ENCODE results near the gene SMC1B.
"Not testable (repeated sequence)": the region's sequence is repeated elsewhere in the genome, so short reads cannot be mapped to it uniquely, and the experiment has no call there.

The SMC1B gene

DNA sequence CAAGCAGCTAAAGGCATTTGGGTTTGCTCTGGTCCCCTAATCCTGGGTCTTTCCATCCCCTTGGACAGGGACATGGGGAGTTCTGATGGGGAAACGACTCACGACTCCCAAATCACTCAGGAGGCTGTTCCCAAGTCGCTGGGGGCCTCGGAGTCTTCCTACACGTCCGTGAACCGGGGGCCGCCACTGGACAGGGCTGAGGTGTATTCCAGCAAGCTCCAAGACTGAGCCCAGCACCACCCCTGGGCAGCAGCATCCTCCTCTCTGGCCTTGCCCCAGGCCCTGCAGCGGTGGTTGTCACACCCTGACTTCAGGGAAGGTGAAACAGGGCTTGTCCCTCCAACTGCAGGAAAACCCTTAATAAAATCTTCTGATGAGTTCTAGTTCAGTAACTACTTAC, 117.9 kb downstream of the SMC1B start:
- no peak for DNase-seq

DNA sequence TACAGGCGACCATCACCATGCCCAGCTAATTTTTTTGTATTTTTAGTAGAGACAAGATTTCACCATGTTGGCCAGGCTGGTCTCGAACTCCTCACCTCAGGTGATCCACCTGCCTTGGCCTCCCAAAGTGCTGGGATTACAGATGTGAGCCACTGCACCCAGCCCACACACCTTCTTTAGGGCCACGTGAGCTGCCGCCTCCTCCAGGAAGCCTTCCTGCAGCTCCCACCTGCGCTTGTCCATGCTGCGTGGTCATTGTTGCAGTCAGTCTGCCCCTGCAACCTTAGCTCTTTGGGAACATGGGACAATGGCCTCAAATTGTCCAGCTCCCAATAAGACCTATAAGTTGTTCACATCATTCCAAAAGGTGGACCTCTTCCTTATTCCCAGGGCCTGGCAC, 118.4 kb downstream of the SMC1B start:
- not testable (repeated sequence) for DNase-seq

All from islet precursor cell (in vitro differentiated cells).